Adipocyte (in vitro differentiated cells): ENCODE results near the gene VANGL2.

Experiments used
- DNase-seq: peaks from one replicate; pipeline ENCODE4 v3.0.0-alpha.2; 2015; ENCODE audit warnings: low read depth
- H3K27me3 ChIP-seq: replicated peaks from 2 replicates; pipeline ENCODE4 v1.7.0; 2013; ENCODE audit warnings: mild to moderate bottlenecking, low read length, moderate library complexity; ENCODE audit not compliant: control insufficient read depth, insufficient read depth
- H3K36me3 ChIP-seq: 2 replicates; pipeline ENCODE4 v1.7.0; 2013; ENCODE audit warnings: low read length, mild to moderate bottlenecking, moderate library complexity; ENCODE audit not compliant: control insufficient read depth, insufficient read depth, severe bottlenecking
- H3K4me1 ChIP-seq: 2 replicates; pipeline ENCODE4 v1.7.0; 2013; ENCODE audit warnings: mild to moderate bottlenecking, low read length, moderate library complexity; ENCODE audit not compliant: control insufficient read depth, insufficient read depth
- H3K4me3 ChIP-seq: 2 replicates; pipeline ENCODE4 v1.7.0; 2013; ENCODE audit warnings: mild to moderate bottlenecking, low read length, moderate library complexity
- H3K9ac ChIP-seq: 2 replicates; pipeline ENCODE4 v1.7.0; 2013; ENCODE audit warnings: mild to moderate bottlenecking, low read length, moderate library complexity
- H3K9me3 ChIP-seq: 2 replicates; pipeline ENCODE4 v1.7.0; 2013; ENCODE audit warnings: mild to moderate bottlenecking, low read length, moderate library complexity; ENCODE audit not compliant: control insufficient read depth

Gene VANGL2

GRCh38 chr1:160474392-160475242 is 74.3 kb downstream of the VANGL2 start:
- Histone ChIP-seq H3K9ac (no peak overlapping the region), H3K27me3 (no peaks in the 10 kb centered on the region), H3K4me1 (no peaks in the 10 kb centered on the region), H3K36me3 (no peaks in the 10 kb centered on the region), H3K9me3 (no peaks in the 10 kb centered on the region), H3K4me3 (no peak overlapping the region)
- DNase-seq, result no peak
